K562 (cell line): Measurements from ENCODE around the gene IPO8. TPM values are rescaled to one million over a fixed set of nuclear protein-coding genes. Genes with fewer than 3 reads are reported as not detected.

Source experiments
- ATAC-seq: fragments of 200-7000 bp; cut with Tn5 transposase; 3 replicates; pipeline ENCODE4 v1.9.1; 2020; ENCODE audit warnings: moderate library complexity
- BruUV-seq: library from RNA; stranded (reverse); fragments of 400-500 nt; replicated peaks from 2 replicates; lab custom pipeline; 2021; lab: Mats Ljungman, UMichigan
- CTCF ChIA-PET: fragments of 300-600 bp; formaldehyde crosslinking; extraction: SDS; loops from one replicate; lab custom pipeline; 2021; ENCODE audit warnings: low intra/inter-chr PET ratio; lab: Yijun Ruan, JAX
- POLR2A ChIA-PET: fragments of 300-600, 350-650 bp; sonication (Branson Sonifier 250); formaldehyde crosslinking; extraction: SDS; loops from one replicate; lab custom pipeline; 2021; ENCODE audit warnings: antibody characterized with exemption, inconsistent platforms; lab: Yijun Ruan, JAX
- DNase-seq, 4 experiments: peaks; one replicate each; pipeline versions ENCODE4 v3.0.0 to v3.0.0-alpha.2; 2011 to 2018; ENCODE audit warnings: low spot score in 3 of 4, mixed read lengths in 3 of 4; ENCODE audit errors: extremely low read depth in 1 of 4
- FAIRE-seq: peaks from 2 replicates; lab custom pipeline; 2011; peaks lifted over from hg19 to GRCh38; lab: Jason Lieb, UNC
- H2AFZ ChIP-seq: 2 replicates; pipeline ENCODE4 v1.6.0; 2011; ENCODE audit warnings: low read depth, low read length, control low read depth, inconsistent platforms
- H3K27ac ChIP-seq: fragments of 200-600 bp; 3 replicates; pipeline ENCODE4 v1.8.0; 2011; ENCODE audit warnings: low read depth, mild to moderate bottlenecking, control low read depth, inconsistent platforms, low read length, moderate library complexity, mixed read lengths; ENCODE audit errors: extremely low read depth
- H3K27me3 ChIP-seq, 2 experiments: fragments of 300-600 bp in 1 of 2; 2 replicates in 1 of 2; 3 replicates in 1 of 2; pipeline versions ENCODE4 v1.6.0 to v1.8.0; 2011; ENCODE audit warnings: inconsistent platforms in 2 of 2, low read length in 2 of 2, mild to moderate bottlenecking in 1 of 2, mixed read lengths in 1 of 2, moderate library complexity in 1 of 2; ENCODE audit not compliant: control insufficient read depth in 2 of 2, insufficient read depth in 2 of 2
- H3K36me3 ChIP-seq: fragments of 300-600 bp; 3 replicates; pipeline ENCODE4 v1.8.0; 2011; ENCODE audit warnings: mild to moderate bottlenecking, low read length, inconsistent platforms; ENCODE audit not compliant: control insufficient read depth, insufficient read depth
- H3K4me1 ChIP-seq, 2 experiments: fragments of 200-600 bp in 1 of 2; replicated peaks in 1 of 2; 2 replicates in 1 of 2; 3 replicates in 1 of 2; pipeline versions ENCODE4 v1.5.1 to v1.8.0; 2011; ENCODE audit warnings: inconsistent platforms in 2 of 2, low read length in 2 of 2, mild to moderate bottlenecking in 1 of 2, mixed read lengths in 1 of 2, moderate library complexity in 1 of 2; ENCODE audit not compliant: control insufficient read depth in 2 of 2, insufficient read depth in 2 of 2
- H3K4me2 ChIP-seq: 2 replicates; pipeline ENCODE4 v1.6.1; 2011; ENCODE audit warnings: low read length, control low read depth, inconsistent platforms, mixed read lengths; ENCODE audit not compliant: insufficient read depth
- H3K4me3 ChIP-seq: fragments of 200-600 bp; sonication (generic), shearing (Covaris generic); 2 replicates; pipeline ENCODE4 v1.5.1; 2016; ENCODE audit warnings: control low read depth, inconsistent platforms
- H3K79me2 ChIP-seq: fragments of 200-600 bp; 3 replicates; pipeline ENCODE4 v1.8.0; 2011; ENCODE audit warnings: low read length, inconsistent platforms; ENCODE audit not compliant: control insufficient read depth, insufficient read depth
- H3K9ac ChIP-seq, 2 experiments: 2 replicates each; pipeline versions ENCODE4 v1.6.0 to v1.6.1; 2011; ENCODE audit warnings: low read depth in 2 of 2, low read length in 2 of 2, control low read depth in 1 of 2, inconsistent platforms in 1 of 2, mild to moderate bottlenecking in 1 of 2, mixed read lengths in 1 of 2; ENCODE audit not compliant: insufficient read depth in 1 of 2
- H3K9me1 ChIP-seq: one replicate; pipeline ENCODE4 v1.6.0; 2011; ENCODE audit warnings: inconsistent platforms, mild to moderate bottlenecking, low read length, moderate library complexity; ENCODE audit not compliant: control insufficient read depth, insufficient read depth
- H3K9me3 ChIP-seq: replicated peaks from 2 replicates; pipeline ENCODE4 v1.5.1; 2011; ENCODE audit warnings: low read depth, low read length, inconsistent platforms; ENCODE audit not compliant: control insufficient read depth, insufficient read depth
- H4K20me1 ChIP-seq: replicated peaks from 2 replicates; pipeline ENCODE4 v1.6.1; 2011; ENCODE audit warnings: low read length, inconsistent platforms, mixed read lengths; ENCODE audit not compliant: control insufficient read depth, insufficient read depth
- KLF16 ChIP-seq: IDR thresholded peaks from 2 replicates; pipeline ENCODE4 v1.6.1; 2016; ENCODE audit warnings: antibody characterized with exemption
- NR0B1 ChIP-seq: fragments of 450-650 bp; IDR thresholded peaks from one replicate; pipeline ENCODE4 v1.6.1; 2018; ENCODE audit warnings: mild to moderate bottlenecking, moderate library complexity; ENCODE audit not compliant: partially characterized antibody
- SREBF1 ChIP-seq: fragments of 150-350 bp; IDR thresholded peaks from 2 replicates; pipeline ENCODE4 v1.6.1; 2014; ENCODE audit warnings: antibody characterized with exemption, low read depth, low read length, borderline replicate concordance
- THAP7 ChIP-seq: fragments of 250-450 bp; sonication (Bioruptor Pico); IDR thresholded peaks from 2 replicates; pipeline ENCODE4 v1.5.0; 2021
- WGBS: fragments of 100-300 bp; shearing (Covaris generic); methylation state at CpG from one replicate; pipeline ENCODE4 v1.1.6; 2016; ENCODE audit warnings: low coverage, mixed read lengths; ENCODE audit not compliant: insufficient coverage; ENCODE audit errors: missing lambda C conversion rate; 5-methylcytosine and 5-hydroxymethylcytosine counted together
- in situ Hi-C: fragments of 300-500 bp; cut with MboI; formaldehyde crosslinking; loops from 4 replicates; pipeline ENCODE4 v1.15.0; 2018; ENCODE audit warnings: inconsistent platforms, mixed read lengths
- intact Hi-C: fragments of 100-400 bp; cut with micrococcal nuclease; formaldehyde crosslinking; loops from 2 replicates; pipeline ENCODE4 v1.14.2; 2022
- polyA plus RNA-seq, 8 experiments: library from polyadenylated mRNA; depleted of rRNA in 4 of 8; stranded (reverse) in 5 of 8; unstranded in 3 of 8; fragments of >200 nt; fragmentation: Nextera tagmentation in 2 of 8; fragmentation: Illumina TruSeq in 1 of 8; extraction: Ambion mirVana in 2 of 8; extraction: Trizol in 1 of 8; gene quantifications; 2 replicates each; pipeline versions ENCODE4 v1.2.1 to v1.2.3, GENCODE V29; 2011 to 2014; ENCODE audit warnings: inconsistent platforms in 1 of 8, missing spikeins in 1 of 8
- total RNA-seq, 7 experiments: library from RNA; depleted of rRNA in 6 of 7; stranded (reverse); fragments of >200 nt in 6 of 7; fragmentation: Illumina TruSeq in 2 of 7; extraction: Trizol in 2 of 7; gene quantifications; 2 replicates each; pipeline versions ENCODE4 v1.2.1 to v1.2.3, GENCODE V29; 2011 to 2021; ENCODE audit warnings: low replicate concordance in 1 of 7

Gene IPO8
- total and polyA plus RNA-seq, 9 of the 15 experiments (the other 6 are each of a cell fraction or from before 2014, with no cell fraction given), result 6.5 to 39.6 (median 24.7) TPM

GRCh38 chr12:30635385-30635784, 60.3 kb downstream of the IPO8 start:
- ATAC-seq (no peak), FAIRE-seq (no peak), DNase-seq (no peak)
- no TSS peak for BruUV-seq
- Histone ChIP-seq H3K4me2 (no peak overlapping the region), H3K9ac (no peak overlapping the region), H4K20me1 (no peaks in the 10 kb centered on the region), H3K4me3 (no peak overlapping the region), H3K27me3 (no peaks in the 10 kb centered on the region), H3K9me1 (no peaks in the 10 kb centered on the region), H3K79me2 (no peaks in the 10 kb centered on the region), H3K9me3 (no peaks in the 10 kb centered on the region), H2AFZ (no peak overlapping the region), H3K36me3 (peaks cover 56% of the 10 kb centered on the region; the same call in 2 of the 3 replicates), H3K27ac (no peak overlapping the region), H3K4me1 (no peaks in the 10 kb centered on the region)
- 69% methylated on average over 2 of the region's 2 CpGs for WGBS
- no peak for TF ChIP-seq KLF16
- TF ChIP-seq THAP7 (CRISPR knock-in tag), result no peak
- no peak for TF ChIP-seq NR0B1
- no peak for TF ChIP-seq SREBF1
- intact Hi-C loops (no loop called here), in situ Hi-C loops (no loop called here)
- CTCF ChIA-PET, result no interaction called here
- POLR2A ChIA-PET, result no interaction called here
